Measurements from ENCODE around the gene ATG12.

The ATG12 gene

DNA sequence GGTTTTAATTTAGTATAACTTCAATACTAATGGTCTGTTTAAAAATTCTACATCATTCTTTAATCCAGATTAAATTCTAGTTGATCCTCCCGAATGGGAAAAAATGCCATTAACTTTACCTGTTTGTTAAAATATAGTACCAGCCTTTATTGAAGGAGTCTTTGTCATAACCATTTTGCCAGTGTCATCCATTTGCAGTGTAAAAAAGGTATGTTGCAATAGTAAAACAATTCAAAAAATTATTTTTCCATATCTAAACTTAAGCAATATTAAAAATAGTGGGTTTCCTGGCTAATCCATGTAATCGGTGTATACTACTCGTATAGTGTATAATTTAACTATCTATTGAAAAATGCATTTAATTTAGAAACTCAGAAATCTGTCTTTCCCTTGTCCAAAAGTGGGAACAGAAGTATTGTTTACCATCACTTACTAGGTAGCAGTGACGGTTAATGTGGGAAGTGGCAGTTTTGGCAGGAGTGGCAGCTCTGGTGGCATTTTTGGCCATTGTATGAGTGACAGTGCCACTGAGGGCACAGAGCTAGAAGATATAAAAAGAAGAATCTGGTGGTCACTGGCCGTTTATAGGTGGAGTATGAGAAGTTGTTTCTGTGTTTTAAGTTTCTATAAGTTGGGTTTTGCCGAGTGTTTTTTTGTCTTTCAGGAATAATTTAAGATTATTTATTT lies 2.2 kb upstream of the ATG12 start:
- no peak for DNase-seq (ENCODE audit: extremely low read depth, low read depth)
- TF ChIP-seq, protein P1, sequence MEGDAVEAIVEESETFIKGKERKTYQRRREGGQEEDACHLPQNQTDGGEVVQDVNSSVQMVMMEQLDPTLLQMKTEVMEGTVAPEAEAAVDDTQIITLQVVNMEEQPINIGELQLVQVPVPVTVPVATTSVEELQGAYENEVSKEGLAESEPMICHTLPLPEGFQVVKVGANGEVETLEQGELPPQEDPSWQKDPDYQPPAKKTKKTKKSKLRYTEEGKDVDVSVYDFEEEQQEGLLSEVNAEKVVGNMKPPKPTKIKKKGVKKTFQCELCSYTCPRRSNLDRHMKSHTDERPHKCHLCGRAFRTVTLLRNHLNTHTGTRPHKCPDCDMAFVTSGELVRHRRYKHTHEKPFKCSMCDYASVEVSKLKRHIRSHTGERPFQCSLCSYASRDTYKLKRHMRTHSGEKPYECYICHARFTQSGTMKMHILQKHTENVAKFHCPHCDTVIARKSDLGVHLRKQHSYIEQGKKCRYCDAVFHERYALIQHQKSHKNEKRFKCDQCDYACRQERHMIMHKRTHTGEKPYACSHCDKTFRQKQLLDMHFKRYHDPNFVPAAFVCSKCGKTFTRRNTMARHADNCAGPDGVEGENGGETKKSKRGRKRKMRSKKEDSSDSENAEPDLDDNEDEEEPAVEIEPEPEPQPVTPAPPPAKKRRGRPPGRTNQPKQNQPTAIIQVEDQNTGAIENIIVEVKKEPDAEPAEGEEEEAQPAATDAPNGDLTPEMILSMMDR (IDR thresholded peaks at IDR 0.05; ENCODE audit: low read depth, low read length, missing control alignments): no peak
- peak overlapping the region; percentile 69 for H3K4me3 ChIP-seq (replicated peaks; ENCODE audit: low read depth, low read length)

DNA sequence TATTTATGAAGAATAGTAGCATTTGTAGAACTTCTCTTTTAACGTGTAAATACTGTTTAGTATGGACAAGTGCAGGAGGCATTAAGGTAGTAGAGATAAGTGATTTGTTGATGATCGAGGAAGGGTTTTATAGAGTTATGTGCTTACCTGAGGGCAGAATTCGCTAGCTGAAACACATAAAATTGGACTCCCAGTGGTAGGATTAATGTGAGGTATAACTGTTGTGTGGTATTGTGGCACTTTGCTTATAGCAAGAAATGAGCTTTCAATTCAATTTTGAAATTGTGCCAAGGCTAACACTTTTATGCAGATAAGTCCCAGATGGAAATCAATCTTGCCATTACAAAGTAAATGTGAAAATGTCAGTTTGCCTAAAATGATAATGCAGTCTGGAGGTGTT lies 1.6 kb upstream of the ATG12 start:
- DNase-seq (ENCODE audit: extremely low read depth, low read depth): no peak

DNA sequence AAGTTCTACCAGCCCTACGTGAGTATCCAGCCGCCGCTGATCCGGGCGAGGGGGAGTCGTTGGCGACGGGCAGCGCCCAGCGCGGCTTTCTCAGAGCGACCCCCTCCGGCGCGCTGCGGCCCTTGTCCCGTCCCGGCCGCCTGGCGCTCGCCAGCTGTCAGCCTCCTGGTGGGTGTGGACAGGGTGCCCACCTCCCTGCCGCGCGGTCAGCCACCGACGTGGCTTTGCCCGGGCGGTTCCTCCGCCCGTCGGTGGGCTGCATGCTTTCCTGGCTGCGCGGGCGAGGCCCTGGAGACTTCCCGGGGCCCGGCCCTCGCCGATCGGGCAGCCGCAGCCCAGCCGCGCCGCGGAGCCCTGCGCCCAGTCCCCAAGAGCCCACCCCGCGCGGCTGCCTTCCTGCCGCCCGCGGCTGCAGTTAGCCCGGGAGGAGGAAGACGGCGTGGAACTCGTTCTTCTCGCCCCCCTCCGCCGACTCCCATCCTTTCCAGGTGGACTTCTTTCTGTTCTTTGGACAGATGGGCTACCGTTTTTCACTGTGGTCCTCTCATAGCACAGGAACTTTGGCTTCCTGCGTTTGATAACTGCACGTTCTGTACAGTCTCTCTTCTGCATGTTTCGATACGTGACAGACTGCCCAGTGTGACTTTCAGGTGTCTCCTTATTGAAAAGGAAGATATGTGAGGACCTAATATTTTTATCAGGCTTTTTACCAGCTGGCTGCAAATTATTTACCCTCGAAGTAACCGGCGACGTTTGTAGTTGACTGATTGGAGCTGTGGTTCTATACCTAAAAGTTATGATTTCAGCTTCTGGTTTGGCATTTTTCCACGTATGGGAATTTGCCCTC lies 947 bp upstream of the ATG12 start:
- peak overlapping the region; percentile 69 for H3K4me3 ChIP-seq (replicated peaks; ENCODE audit: low read depth, low read length)
- no peak for DNase-seq (ENCODE audit: extremely low read depth, low read depth)
- TF ChIP-seq, protein P1 (IDR thresholded peaks at IDR 0.05; ENCODE audit: low read depth, low read length, missing control alignments): peak; percentile 8

More for the DNA sequence above, 1.6 kb upstream of the ATG12 start:
- H3K4me3 ChIP-seq (replicated peaks; ENCODE audit: low read depth, low read length): peak overlapping the region; percentile 69
- TF ChIP-seq, protein P1 (IDR thresholded peaks at IDR 0.05; ENCODE audit: low read depth, low read length, missing control alignments): no peak

DNA sequence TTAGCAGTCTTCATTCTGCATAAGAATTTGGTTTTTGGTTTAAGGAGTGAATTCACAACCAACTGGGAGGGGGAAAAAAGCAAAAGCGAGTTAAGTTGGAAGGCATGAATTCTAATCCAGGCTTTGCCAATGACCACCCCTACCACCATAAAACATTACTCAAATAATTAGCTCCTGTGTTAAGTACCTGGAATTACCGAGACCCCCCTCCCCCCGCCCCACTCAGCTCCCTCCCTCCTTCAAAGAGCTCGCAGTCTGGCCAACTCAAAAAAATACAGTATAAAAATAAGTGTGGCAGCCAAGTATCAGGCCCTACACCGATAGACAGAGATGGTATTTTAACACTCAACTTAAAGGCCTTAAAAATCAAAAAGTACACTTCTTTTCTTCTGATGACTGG lies 492 bp downstream of the ATG12 start:
- TF ChIP-seq, protein P1 (IDR thresholded peaks at IDR 0.05; ENCODE audit: low read depth, low read length, missing control alignments): no peak
- peak overlapping the region; percentile 69 for H3K4me3 ChIP-seq (replicated peaks; ENCODE audit: low read depth, low read length)
- DNase-seq (ENCODE audit: extremely low read depth, low read depth): no peak

DNA sequence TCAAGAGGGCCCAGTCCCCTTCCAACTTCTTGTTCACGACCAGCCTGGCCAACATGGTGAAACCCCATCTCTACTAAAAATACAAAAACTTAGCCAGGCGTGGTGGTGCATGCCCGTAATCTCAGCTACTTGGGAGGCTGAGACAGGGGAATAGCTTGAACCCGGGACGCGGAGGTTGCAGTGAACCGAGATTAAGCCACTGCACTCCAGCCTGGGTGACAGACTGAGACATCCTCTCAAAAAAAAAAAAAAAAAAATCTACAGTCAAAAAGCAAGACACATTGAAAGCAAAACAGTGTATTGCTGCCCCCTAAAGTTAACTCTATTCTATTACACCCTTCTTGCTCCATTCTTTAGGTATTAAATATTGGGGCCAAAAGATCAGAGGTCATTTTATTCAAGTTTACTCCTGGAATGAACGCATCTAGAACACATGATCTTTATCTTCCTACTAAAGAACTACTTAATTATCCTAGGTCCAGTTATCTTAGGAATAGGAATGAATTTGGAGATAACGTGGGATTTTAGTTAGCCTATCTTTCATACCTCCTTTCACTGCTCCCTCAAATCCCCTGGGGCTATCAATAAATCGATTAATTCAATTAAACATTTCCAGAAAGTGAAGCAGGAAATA lies 2.4 kb downstream of the ATG12 start:
- TF ChIP-seq, protein P1 (IDR thresholded peaks at IDR 0.05; ENCODE audit: low read depth, low read length, missing control alignments): peak; percentile 38
- no peak for DNase-seq (ENCODE audit: extremely low read depth, low read depth)
- peak overlapping the region; percentile 19 for H3K4me3 ChIP-seq (replicated peaks; ENCODE audit: low read depth, low read length)

DNA sequence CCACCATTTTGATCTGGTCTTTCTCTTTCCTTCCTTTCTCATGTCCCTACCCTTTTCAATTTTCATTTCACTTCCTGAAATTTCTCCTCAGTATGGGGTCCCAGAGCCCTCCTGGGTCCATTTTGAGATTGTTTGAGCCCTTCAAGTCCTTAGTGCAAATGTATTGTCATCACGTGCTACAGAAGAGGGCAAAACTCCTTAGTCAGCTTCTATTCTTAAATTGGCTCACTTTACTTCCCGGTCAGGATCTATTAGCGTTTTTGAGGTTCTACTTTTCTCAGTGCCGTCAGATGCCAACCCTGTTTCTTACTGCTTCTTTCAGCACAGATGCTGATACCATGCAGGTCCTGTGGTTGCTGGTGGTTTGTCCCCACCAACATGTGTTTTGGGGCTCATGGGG lies 5.9 kb downstream of the ATG12 start:
- TF ChIP-seq, protein P1 (IDR thresholded peaks at IDR 0.05; ENCODE audit: low read depth, low read length, missing control alignments): no peak
- no peak overlapping the region for H3K4me3 ChIP-seq (replicated peaks; ENCODE audit: low read depth, low read length)

More for the DNA sequence above, 5.9 kb downstream of the ATG12 start:
- no peak for DNase-seq (ENCODE audit: extremely low read depth, low read depth)

Measured in HFF-Myc (cell line).